ENCODE measurements around the gene AIRE.

DNA sequence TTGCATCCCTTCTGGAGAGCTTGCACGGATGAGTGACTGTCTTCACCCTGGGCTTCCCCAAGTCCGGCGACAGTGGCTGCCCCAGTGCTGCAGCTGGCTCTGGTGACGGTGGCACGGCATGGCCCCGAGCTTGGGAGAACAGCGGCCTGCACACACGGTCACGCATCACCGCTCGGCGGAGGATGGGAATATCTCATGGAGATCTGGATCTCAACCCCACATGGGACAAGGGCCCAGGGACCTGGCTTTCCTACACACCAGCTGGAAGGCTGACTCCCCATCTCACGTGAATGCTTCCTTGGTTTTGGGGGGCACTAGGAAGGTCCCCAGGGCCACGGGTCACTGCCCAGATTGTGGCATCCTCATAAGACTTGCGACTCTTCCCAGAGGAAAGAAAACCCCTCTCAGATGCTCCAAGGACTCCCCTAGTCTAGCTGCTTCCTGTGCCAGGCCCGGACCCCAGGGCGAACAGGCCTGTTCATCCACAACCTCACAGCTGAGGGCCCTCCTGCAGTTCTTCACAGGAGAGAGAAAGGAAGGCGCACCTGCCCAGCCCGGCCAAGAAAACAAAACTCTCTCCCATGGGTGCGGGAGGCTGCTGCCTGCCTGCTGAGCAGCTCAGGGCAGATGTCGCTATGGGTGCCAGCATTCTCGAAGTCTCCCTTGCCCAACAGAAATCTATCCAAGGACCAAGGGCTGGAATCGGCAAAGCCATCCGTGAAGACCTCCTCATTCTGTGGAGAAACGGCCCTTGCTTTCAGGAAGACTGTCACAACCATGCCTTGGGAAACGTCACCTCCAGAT is 43.6 kb downstream of the AIRE start:
- TF ChIP-seq, protein P1, sequence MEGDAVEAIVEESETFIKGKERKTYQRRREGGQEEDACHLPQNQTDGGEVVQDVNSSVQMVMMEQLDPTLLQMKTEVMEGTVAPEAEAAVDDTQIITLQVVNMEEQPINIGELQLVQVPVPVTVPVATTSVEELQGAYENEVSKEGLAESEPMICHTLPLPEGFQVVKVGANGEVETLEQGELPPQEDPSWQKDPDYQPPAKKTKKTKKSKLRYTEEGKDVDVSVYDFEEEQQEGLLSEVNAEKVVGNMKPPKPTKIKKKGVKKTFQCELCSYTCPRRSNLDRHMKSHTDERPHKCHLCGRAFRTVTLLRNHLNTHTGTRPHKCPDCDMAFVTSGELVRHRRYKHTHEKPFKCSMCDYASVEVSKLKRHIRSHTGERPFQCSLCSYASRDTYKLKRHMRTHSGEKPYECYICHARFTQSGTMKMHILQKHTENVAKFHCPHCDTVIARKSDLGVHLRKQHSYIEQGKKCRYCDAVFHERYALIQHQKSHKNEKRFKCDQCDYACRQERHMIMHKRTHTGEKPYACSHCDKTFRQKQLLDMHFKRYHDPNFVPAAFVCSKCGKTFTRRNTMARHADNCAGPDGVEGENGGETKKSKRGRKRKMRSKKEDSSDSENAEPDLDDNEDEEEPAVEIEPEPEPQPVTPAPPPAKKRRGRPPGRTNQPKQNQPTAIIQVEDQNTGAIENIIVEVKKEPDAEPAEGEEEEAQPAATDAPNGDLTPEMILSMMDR (IDR thresholded peaks at IDR 0.05): no peak
- TF ChIP-seq POLR2A (IDR thresholded peaks at IDR 0.05): no peak

Data from ovary (tissue), 3 donors.